Chondrocyte (in vitro differentiated cells): ENCODE measurements around the gene MRGPRX2. TPM values are rescaled to one million over a fixed set of nuclear protein-coding genes. Genes with fewer than 3 reads are reported as not detected.

Source experiments
- DNase-seq: peaks from one replicate; pipeline ENCODE4 v3.0.0; 2021; ENCODE audit warnings: mixed read lengths, low spot score
- H3K27ac Mint-ChIP-seq: one replicate; pipeline ENCODE4 v1.8.0; 2021; ENCODE audit warnings: mild to moderate bottlenecking, moderate library complexity, mixed read lengths; ENCODE audit not compliant: unreplicated experiment
- H3K27me3 Mint-ChIP-seq: 2 replicates; pipeline ENCODE4 v1.8.0; 2021; ENCODE audit warnings: low read depth, mixed read lengths
- H3K36me3 Mint-ChIP-seq: 2 replicates; pipeline ENCODE4 v1.8.0; 2021; ENCODE audit warnings: low read depth, mixed read lengths
- H3K4me1 Mint-ChIP-seq: 2 replicates; pipeline ENCODE4 v1.8.0; 2021; ENCODE audit warnings: low read depth, mild to moderate bottlenecking, mixed read lengths
- H3K4me3 Mint-ChIP-seq: one replicate; pipeline ENCODE4 v1.8.0; 2021; ENCODE audit warnings: mild to moderate bottlenecking, moderate library complexity, mixed read lengths; ENCODE audit not compliant: unreplicated experiment
- H3K9me3 Mint-ChIP-seq: 2 replicates; pipeline ENCODE4 v1.8.0; 2021; ENCODE audit warnings: low read depth, mixed read lengths
- total RNA-seq: library from RNA; stranded (reverse); gene quantifications from 3 replicates; pipeline ENCODE4 v1.2.1, GENCODE V29; 2021
- TF ChIP-seq, protein P1 (sequence below): fragments of 200-600 bp; sonication (generic); IDR thresholded peaks from 2 replicates; pipeline ENCODE4 v1.5.0; 2021; ENCODE audit warnings: antibody characterized with exemption, mild to moderate bottlenecking, moderate library complexity

The MRGPRX2 gene
- total RNA-seq, 1 donor from 2014 or later: not detected

DNA sequence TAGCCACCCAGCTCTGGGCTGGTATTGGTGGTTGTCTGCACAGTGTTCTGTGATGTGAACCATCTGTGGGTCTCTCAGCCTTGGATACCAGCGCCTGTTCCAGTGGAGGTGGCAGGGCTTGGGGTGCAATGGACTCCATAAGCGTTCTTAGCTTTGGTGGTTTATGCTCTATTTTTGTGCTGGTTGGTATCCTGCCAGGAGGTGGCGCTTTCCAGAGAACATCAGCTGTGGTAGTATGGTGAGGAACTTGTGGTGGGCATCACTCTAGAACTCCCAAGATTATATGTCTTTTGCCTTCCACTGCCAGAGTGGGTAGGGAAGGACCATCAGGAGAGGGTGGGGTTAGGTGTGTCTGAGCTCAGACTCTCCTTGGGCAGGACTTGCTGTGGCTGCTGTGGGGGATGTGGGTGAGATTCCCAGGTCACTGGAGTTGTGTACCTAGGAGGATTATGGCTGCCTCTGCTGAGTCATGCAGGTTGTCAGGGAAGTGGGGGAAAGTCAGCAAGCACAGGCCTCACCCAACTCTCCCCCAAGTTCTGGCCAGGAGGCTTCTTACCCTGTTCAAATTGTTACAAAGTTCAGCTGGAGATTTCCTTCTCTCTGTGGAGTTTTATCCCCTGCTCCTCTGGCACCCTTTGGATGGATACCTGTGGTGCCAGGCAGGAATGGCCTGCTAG is 47.2 kb downstream of the MRGPRX2 start:
- H3K27me3 Mint-ChIP-seq: peaks cover 19% of the 10 kb centered on the region
- TF ChIP-seq, protein P1, sequence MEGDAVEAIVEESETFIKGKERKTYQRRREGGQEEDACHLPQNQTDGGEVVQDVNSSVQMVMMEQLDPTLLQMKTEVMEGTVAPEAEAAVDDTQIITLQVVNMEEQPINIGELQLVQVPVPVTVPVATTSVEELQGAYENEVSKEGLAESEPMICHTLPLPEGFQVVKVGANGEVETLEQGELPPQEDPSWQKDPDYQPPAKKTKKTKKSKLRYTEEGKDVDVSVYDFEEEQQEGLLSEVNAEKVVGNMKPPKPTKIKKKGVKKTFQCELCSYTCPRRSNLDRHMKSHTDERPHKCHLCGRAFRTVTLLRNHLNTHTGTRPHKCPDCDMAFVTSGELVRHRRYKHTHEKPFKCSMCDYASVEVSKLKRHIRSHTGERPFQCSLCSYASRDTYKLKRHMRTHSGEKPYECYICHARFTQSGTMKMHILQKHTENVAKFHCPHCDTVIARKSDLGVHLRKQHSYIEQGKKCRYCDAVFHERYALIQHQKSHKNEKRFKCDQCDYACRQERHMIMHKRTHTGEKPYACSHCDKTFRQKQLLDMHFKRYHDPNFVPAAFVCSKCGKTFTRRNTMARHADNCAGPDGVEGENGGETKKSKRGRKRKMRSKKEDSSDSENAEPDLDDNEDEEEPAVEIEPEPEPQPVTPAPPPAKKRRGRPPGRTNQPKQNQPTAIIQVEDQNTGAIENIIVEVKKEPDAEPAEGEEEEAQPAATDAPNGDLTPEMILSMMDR: no peak

GRCh38 chr11:19012636-19013035 is 47.9 kb downstream of the MRGPRX2 start:
- Mint-ChIP-seq H3K27me3 (peaks cover 16% of the 10 kb centered on the region), H3K4me1 (no peaks in the 10 kb centered on the region), H3K36me3 (no peaks in the 10 kb centered on the region), H3K4me3 (no peak overlapping the region), H3K27ac (no peak overlapping the region), H3K9me3 (peaks cover 19% of the 10 kb centered on the region)
- DNase-seq: no peak
- TF ChIP-seq, protein P1: no peak

More for the DNA sequence above, 47.2 kb downstream of the MRGPRX2 start:
- no peak overlapping the region for H3K4me3 Mint-ChIP-seq
- H3K4me1 Mint-ChIP-seq: no peaks in the 10 kb centered on the region
- no peak overlapping the region for H3K27ac Mint-ChIP-seq
- no peak for DNase-seq
- peaks cover 14% of the 10 kb centered on the region for H3K9me3 Mint-ChIP-seq
- no peaks in the 10 kb centered on the region for H3K36me3 Mint-ChIP-seq

Other genes with a start within 250 kb of the MRGPRX2 start
- gene MRGPRX1, start 121.3 kb downstream of the MRGPRX2 start, total RNA-seq: not detected in 3 replicates
- gene ZDHHC13, start 56.5 kb upstream of the MRGPRX2 start, total RNA-seq: 8.1 to 10.3 TPM (median 9.9 TPM) in 3 replicates
- gene CSRP3, start 141.3 kb upstream of the MRGPRX2 start, total RNA-seq: not detected in 3 replicates
- 0.60 to 1.4 TPM (median 0.64 TPM) in 3 replicates for gene E2F8, start 180.2 kb upstream of the MRGPRX2 start, total RNA-seq